GM06990 (cell line): ENCODE measurements around the gene CHCHD6.

Source experiments
- DNase-seq: peaks from one replicate; pipeline ENCODE4 v3.0.0-alpha.2; 2011; ENCODE audit not compliant: insufficient read length; ENCODE audit errors: extremely low read depth
- H3K27me3 ChIP-seq: replicated peaks from 2 replicates; pipeline ENCODE4 v1.6.0; 2011; ENCODE audit warnings: low read length; ENCODE audit not compliant: control insufficient read depth, insufficient read depth
- H3K36me3 ChIP-seq: 2 replicates; pipeline ENCODE4 v1.5.1; 2011; ENCODE audit warnings: low read length; ENCODE audit not compliant: control insufficient read depth, insufficient read depth
- H3K4me3 ChIP-seq: replicated peaks from 2 replicates; pipeline ENCODE4 v1.5.1; 2011; ENCODE audit warnings: low read depth, mild to moderate bottlenecking, control low read depth, low read length
- CTCF ChIP-seq: IDR thresholded peaks from 2 replicates; pipeline ENCODE4 v1.5.1; 2011; ENCODE audit warnings: low read length, control low read depth, mild to moderate bottlenecking, inconsistent platforms; ENCODE audit not compliant: insufficient read depth, poor library complexity, severe bottlenecking

CHCHD6 gene

GRCh38 chr3:127001486-127002194 lies 297.6 kb downstream of the CHCHD6 start:
- no peaks in the 10 kb centered on the region for H3K27me3 ChIP-seq
- DNase-seq, result no peak
- no peak overlapping the region for H3K4me3 ChIP-seq
- no peaks in the 10 kb centered on the region for H3K36me3 ChIP-seq
- TF ChIP-seq CTCF, result no peak

- Histone ChIP-seq H3K36me3 (no peaks in the 10 kb centered on the region), H3K4me3 (no peak overlapping the region), H3K27me3 (no peaks in the 10 kb centered on the region)
- DNase-seq, result no peak
- TF ChIP-seq CTCF, result peak; percentile 19
Observed at GRCh38 chr3:127002195-127003174, 298.4 kb downstream of the CHCHD6 start.

- Histone ChIP-seq H3K27me3 (no peaks in the 10 kb centered on the region), H3K4me3 (no peak overlapping the region), H3K36me3 (no peaks in the 10 kb centered on the region)
- no peak for TF ChIP-seq CTCF
- no peak for DNase-seq
Observed at GRCh38 chr3:127003175-127003555, 299.1 kb downstream of the CHCHD6 start.

- no peak for DNase-seq
- TF ChIP-seq CTCF, result no peak
Observed at GRCh38 chr3:127003601-127004280, 299.7 kb downstream of the CHCHD6 start.

GRCh38 chr3:127004641-127005397 lies 300.8 kb downstream of the CHCHD6 start:
- no peak for TF ChIP-seq CTCF
- no peak overlapping the region for H3K4me3 ChIP-seq
- no peak for DNase-seq
- H3K36me3 ChIP-seq, result no peaks in the 10 kb centered on the region
- no peaks in the 10 kb centered on the region for H3K27me3 ChIP-seq

More at GRCh38 chr3:127003601-127004280, 299.7 kb downstream of the CHCHD6 start:
- Histone ChIP-seq H3K27me3 (no peaks in the 10 kb centered on the region), H3K36me3 (no peaks in the 10 kb centered on the region), H3K4me3 (no peak overlapping the region)
